Neural cell (in vitro differentiated cells): ENCODE results near the gene DLGAP4.

Experiments
- EP300 ChIP-seq: fragments of 450-650 bp; conservative IDR thresholded peaks from 2 replicates; pipeline ENCODE4 v1.6.1; 2014; ENCODE audit warnings: antibody characterized with exemption, mild to moderate bottlenecking, moderate library complexity; ENCODE audit not compliant: poor library complexity, severe bottlenecking
- EZH2 ChIP-seq: fragments of 200-600, 300-800 bp; shearing (Covaris generic), sonication (generic); IDR thresholded peaks from 2 replicates; pipeline ENCODE4 v1.6.1; 2014; ENCODE audit warnings: antibody characterized with exemption, low read length, borderline replicate concordance, mild to moderate bottlenecking; ENCODE audit not compliant: insufficient read depth, poor library complexity, severe bottlenecking
- MXI1 ChIP-seq: fragments of 450-650 bp; conservative IDR thresholded peaks from 2 replicates; pipeline ENCODE4 v1.6.1; 2014; ENCODE audit warnings: antibody characterized with exemption, mild to moderate bottlenecking; ENCODE audit not compliant: poor library complexity, severe bottlenecking
- POLR2AphosphoS5 ChIP-seq: IDR thresholded peaks from 2 replicates; pipeline ENCODE4 v1.6.1; 2012
- RAD21 ChIP-seq: fragments of 450-650 bp; conservative IDR thresholded peaks from 2 replicates; pipeline ENCODE4 v1.6.1; 2014; ENCODE audit warnings: antibody characterized with exemption, mild to moderate bottlenecking, moderate library complexity
- SMC3 ChIP-seq: fragments of 450-650 bp; conservative IDR thresholded peaks from 2 replicates; pipeline ENCODE4 v1.6.1; 2014; ENCODE audit warnings: antibody characterized with exemption, mild to moderate bottlenecking, moderate library complexity; ENCODE audit not compliant: poor library complexity
- TAF1 ChIP-seq: IDR thresholded peaks from 2 replicates; pipeline ENCODE4 v1.6.1; 2012; ENCODE audit warnings: low read depth
- TF ChIP-seq, protein P1 (sequence below): IDR thresholded peaks from 2 replicates; pipeline ENCODE4 v1.6.1; 2012; ENCODE audit warnings: borderline replicate concordance
- TF ChIP-seq, protein P2 (sequence below): fragments of 450-650 bp; IDR thresholded peaks from 2 replicates; pipeline ENCODE4 v1.5.1; 2014; ENCODE audit warnings: antibody characterized with exemption, mild to moderate bottlenecking, moderate library complexity; ENCODE audit not compliant: poor library complexity, severe bottlenecking

DNA sequence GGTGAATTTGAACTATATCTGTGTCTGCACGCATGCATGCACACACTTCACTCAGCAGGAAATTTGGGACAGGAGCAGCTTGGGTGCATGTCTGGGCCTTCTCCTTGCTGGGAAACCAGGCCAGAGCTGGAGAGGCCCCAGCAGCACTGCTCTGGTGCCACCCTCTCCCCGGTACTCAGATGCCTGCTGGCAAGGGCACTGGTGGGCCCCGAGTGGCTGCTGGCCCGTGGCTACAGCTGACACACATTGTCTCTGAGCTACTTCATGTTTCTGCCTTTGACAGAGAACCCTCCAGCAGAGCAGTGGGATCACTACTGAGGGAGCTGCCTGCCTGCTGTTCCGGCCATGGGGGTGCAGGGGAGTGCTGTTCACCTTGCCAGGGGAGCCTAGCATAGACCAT is 37.5 kb downstream of the DLGAP4 start:
- TF ChIP-seq, protein P1, sequence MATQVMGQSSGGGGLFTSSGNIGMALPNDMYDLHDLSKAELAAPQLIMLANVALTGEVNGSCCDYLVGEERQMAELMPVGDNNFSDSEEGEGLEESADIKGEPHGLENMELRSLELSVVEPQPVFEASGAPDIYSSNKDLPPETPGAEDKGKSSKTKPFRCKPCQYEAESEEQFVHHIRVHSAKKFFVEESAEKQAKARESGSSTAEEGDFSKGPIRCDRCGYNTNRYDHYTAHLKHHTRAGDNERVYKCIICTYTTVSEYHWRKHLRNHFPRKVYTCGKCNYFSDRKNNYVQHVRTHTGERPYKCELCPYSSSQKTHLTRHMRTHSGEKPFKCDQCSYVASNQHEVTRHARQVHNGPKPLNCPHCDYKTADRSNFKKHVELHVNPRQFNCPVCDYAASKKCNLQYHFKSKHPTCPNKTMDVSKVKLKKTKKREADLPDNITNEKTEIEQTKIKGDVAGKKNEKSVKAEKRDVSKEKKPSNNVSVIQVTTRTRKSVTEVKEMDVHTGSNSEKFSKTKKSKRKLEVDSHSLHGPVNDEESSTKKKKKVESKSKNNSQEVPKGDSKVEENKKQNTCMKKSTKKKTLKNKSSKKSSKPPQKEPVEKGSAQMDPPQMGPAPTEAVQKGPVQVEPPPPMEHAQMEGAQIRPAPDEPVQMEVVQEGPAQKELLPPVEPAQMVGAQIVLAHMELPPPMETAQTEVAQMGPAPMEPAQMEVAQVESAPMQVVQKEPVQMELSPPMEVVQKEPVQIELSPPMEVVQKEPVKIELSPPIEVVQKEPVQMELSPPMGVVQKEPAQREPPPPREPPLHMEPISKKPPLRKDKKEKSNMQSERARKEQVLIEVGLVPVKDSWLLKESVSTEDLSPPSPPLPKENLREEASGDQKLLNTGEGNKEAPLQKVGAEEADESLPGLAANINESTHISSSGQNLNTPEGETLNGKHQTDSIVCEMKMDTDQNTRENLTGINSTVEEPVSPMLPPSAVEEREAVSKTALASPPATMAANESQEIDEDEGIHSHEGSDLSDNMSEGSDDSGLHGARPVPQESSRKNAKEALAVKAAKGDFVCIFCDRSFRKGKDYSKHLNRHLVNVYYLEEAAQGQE = no peak
- TF ChIP-seq TAF1 = no peak
- no peak for TF ChIP-seq SMC3
- TF ChIP-seq POLR2AphosphoS5 = no peak
- TF ChIP-seq, protein P2, sequence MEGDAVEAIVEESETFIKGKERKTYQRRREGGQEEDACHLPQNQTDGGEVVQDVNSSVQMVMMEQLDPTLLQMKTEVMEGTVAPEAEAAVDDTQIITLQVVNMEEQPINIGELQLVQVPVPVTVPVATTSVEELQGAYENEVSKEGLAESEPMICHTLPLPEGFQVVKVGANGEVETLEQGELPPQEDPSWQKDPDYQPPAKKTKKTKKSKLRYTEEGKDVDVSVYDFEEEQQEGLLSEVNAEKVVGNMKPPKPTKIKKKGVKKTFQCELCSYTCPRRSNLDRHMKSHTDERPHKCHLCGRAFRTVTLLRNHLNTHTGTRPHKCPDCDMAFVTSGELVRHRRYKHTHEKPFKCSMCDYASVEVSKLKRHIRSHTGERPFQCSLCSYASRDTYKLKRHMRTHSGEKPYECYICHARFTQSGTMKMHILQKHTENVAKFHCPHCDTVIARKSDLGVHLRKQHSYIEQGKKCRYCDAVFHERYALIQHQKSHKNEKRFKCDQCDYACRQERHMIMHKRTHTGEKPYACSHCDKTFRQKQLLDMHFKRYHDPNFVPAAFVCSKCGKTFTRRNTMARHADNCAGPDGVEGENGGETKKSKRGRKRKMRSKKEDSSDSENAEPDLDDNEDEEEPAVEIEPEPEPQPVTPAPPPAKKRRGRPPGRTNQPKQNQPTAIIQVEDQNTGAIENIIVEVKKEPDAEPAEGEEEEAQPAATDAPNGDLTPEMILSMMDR = no peak
- TF ChIP-seq EZH2 = no peak
- no peak for TF ChIP-seq RAD21
- TF ChIP-seq MXI1 = no peak
- no peak for TF ChIP-seq EP300
